NCI-H2196 treated with DMSO at 0.1 percent for 48 hours (cell line): Measurements from ENCODE around the gene SAMD8.
"Not testable (repeated sequence)": the region's sequence is repeated elsewhere in the genome, so short reads cannot be mapped to it uniquely, and the experiment has no call there.

Experiments
- DNase-seq: peaks from one replicate; lab custom pipeline; 2025; ENCODE audit not compliant: unreplicated experiment; lab: John Stamatoyannopoulos, UW

The SAMD8 gene

DNA sequence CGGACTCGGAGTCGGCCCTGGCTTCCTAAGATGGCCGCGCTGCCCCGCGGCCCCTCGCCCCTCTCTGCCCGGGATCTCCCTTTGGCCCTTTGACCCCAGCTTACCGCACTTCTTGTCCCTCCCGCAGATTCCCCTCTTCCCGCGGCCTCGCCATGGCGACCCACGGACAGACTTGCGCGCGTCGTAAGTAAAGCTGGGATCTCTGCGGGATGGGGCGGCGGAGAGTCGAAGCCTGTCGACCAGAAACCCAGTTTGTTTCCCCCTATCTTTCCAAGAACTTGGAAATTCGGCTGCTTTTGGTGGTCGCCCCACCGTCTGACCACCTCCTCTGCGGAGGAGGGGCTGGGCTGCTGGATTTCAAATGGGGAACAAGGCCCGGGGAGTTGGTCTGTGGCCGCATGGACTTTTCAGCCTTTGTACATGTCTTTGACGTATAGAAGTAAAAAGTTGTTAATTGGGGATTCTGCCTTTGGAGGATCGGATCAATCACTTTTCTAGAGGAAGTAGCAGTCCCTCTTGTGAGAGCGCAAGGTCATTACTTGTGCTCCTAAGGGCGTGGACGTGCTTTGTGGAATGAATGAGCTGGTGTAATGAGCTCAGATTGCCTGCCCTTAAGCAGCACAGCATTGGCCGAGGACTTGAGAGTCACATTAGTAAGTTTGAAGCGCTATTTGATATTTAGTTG, 99.7 kb downstream of the SAMD8 start:
- no peak for DNase-seq

DNA sequence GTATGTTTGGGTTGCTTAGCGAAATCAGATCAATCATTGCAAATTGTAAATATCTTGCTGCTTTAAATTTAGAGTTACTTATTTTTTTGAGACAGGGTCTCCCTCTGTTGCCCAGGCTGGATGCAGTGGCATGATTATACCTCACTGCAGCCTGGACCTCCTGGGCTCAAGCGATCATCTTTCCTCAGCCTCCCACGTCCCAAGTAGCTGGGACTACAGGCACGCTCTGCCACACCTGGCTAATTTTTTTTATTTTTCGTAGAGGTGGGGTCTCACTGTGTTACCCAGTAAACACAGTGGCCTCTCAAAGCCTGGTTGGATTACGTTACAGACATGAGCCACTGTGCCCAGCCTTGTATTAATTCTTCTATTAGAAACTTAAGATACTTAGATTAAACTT, 100.9 kb downstream of the SAMD8 start:
- DNase-seq: no peak

DNA sequence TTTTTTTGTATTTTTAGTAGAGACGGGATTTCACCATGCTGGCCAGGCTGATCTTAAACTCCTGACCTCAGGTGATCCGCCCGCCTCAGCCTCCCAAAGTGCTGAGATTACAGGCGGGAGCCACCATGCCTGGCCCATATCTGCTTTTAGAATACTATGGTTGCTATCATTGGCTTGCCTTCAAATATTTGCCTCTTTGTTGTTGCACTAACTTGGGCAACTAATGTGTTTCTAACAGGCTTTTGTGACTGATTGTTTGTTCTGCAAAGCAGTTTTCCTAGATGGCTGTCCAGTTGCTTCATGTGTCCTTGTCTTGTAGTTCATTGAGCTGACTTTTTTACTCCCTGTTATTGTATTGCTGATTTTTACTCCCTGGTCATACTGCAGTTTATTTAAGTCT, 108.8 kb downstream of the SAMD8 start:
- no peak for DNase-seq

DNA sequence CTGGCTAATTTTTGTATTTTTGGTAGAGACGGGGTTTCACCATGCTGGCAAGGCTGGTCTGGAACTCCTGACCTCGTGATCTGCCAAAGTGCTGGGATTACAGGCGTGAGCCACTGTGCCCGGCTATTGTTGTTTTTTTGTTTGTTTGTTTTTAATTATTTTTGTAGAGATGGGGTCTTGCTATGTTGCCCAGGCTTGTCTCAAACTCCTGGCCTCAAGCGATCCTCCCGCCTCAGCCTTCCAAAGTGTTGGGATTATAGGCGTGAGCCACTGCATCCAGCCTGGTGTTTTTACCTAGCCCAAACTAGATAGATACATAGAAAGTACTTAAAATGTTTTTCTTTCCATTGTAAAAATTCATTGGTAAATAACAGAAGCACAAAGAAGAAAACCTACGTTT, 110.0 kb downstream of the SAMD8 start:
- not testable (repeated sequence) for DNase-seq

- DNase-seq: no peak
Observed at GRCh38 chr10:75223507-75223906, 112.1 kb downstream of the SAMD8 start.

GRCh38 chr10:75226095-75226494, 114.6 kb downstream of the SAMD8 start:
- DNase-seq: no peak

- DNase-seq: no peak
Observed at GRCh38 chr10:75226656-75227055, 115.2 kb downstream of the SAMD8 start.

- DNase-seq: no peak
Observed at GRCh38 chr10:75228278-75228677, 116.8 kb downstream of the SAMD8 start.

GRCh38 chr10:75228834-75229233, 117.4 kb downstream of the SAMD8 start:
- no peak for DNase-seq

DNA sequence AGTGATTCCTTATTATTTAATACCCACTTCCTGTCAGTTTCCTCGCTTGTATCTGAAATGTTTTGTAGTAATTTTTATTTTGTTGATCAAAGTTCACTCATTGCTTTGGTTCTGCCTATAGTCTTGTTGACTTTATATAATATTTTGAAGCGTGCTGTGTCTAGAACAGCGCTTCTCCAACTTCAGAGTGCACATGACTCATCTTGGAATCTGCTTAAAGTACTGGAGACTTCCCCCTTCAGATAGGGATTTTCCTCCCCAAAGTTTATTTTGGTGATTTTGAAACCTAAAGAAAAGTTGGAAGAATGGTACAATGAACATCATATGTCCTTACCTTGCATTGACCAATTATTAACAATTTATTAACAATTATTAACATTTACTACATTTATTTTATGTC, 118.5 kb downstream of the SAMD8 start:
- no peak for DNase-seq

- DNase-seq: peak; percentile 70
Observed at GRCh38 chr10:75230600-75231038, 119.2 kb downstream of the SAMD8 start.
